Keratinocyte (primary cell): ENCODE measurements around the gene ARID3A. TPM values are rescaled to one million over a fixed set of nuclear protein-coding genes. Genes with fewer than 3 reads are reported as not detected.

Source experiments
- DNase-seq: peaks from one replicate; pipeline ENCODE4 v3.0.0-alpha.2; 2011; ENCODE audit warnings: low read depth, missing footprints, low spot score
- FAIRE-seq: peaks from 2 replicates; lab custom pipeline; 2011; peaks lifted over from hg19 to GRCh38; lab: Jason Lieb, UNC
- H2AFZ ChIP-seq: 2 replicates; pipeline ENCODE4 v1.6.0; 2012; ENCODE audit warnings: low read length, control low read depth, inconsistent platforms; ENCODE audit not compliant: control insufficient read depth
- H3K27ac ChIP-seq: 2 replicates; pipeline ENCODE4 v1.5.1; 2011; ENCODE audit warnings: low read length; ENCODE audit not compliant: control insufficient read depth, insufficient read depth
- H3K27me3 ChIP-seq: 3 replicates; pipeline ENCODE4 v1.6.0; 2011; ENCODE audit warnings: low read length; ENCODE audit not compliant: control insufficient read depth, insufficient read depth; ENCODE audit errors: extremely low read depth
- H3K36me3 ChIP-seq, 2 experiments: 2 replicates in 1 of 2; 3 replicates in 1 of 2; pipeline ENCODE4 v1.5.1; 2011; ENCODE audit warnings: low read length in 2 of 2, mild to moderate bottlenecking in 1 of 2; ENCODE audit not compliant: control insufficient read depth in 2 of 2, insufficient read depth in 2 of 2; ENCODE audit errors: extremely low read depth in 1 of 2
- H3K4me1 ChIP-seq: 3 replicates; pipeline ENCODE4 v1.5.1; 2011; ENCODE audit warnings: low read length; ENCODE audit not compliant: control insufficient read depth, insufficient read depth; ENCODE audit errors: extremely low read depth
- H3K4me2 ChIP-seq: 3 replicates; pipeline ENCODE4 v1.6.0; 2011; ENCODE audit warnings: low read depth, low read length; ENCODE audit not compliant: control insufficient read depth, insufficient read depth; ENCODE audit errors: extremely low read depth
- H3K4me3 ChIP-seq, 3 experiments: fragments of 200-600 bp in 1 of 3; sonication (generic) in 1 of 3; 2 replicates in 2 of 3; 3 replicates in 1 of 3; pipeline ENCODE4 v1.5.1; 2011 to 2016; ENCODE audit warnings: low read length in 3 of 3, mild to moderate bottlenecking in 3 of 3, control low read depth in 2 of 3, inconsistent platforms in 1 of 3, low read depth in 1 of 3, mixed read lengths in 1 of 3, mixed run types in 1 of 3, moderate library complexity in 1 of 3; ENCODE audit not compliant: control insufficient read depth in 2 of 3, insufficient read depth in 2 of 3; ENCODE audit errors: extremely low read depth in 1 of 3
- H3K79me2 ChIP-seq: 2 replicates; pipeline ENCODE4 v1.6.0; 2012; ENCODE audit warnings: low read length; ENCODE audit not compliant: control insufficient read depth, insufficient read depth
- H3K9ac ChIP-seq: 3 replicates; pipeline ENCODE4 v1.6.0; 2011; ENCODE audit warnings: low read length; ENCODE audit not compliant: control insufficient read depth, insufficient read depth; ENCODE audit errors: extremely low read depth
- H3K9me1 ChIP-seq: 3 replicates; pipeline ENCODE4 v1.6.0; 2011; ENCODE audit warnings: low read length; ENCODE audit not compliant: control insufficient read depth, insufficient read depth; ENCODE audit errors: extremely low read depth
- H3K9me3 ChIP-seq: 2 replicates; pipeline ENCODE4 v1.5.1; 2012; ENCODE audit warnings: low read depth, low read length; ENCODE audit not compliant: control insufficient read depth
- H4K20me1 ChIP-seq: 3 replicates; pipeline ENCODE4 v1.6.0; 2011; ENCODE audit warnings: low read length; ENCODE audit not compliant: control insufficient read depth, insufficient read depth; ENCODE audit errors: extremely low read depth
- CTCF ChIP-seq, 3 experiments: IDR thresholded peaks in 1 of 3; conservative IDR thresholded peaks in 1 of 3; optimal IDR thresholded peaks in 1 of 3; 2 replicates in 2 of 3; 3 replicates in 1 of 3; pipeline versions ENCODE3 to v1.5.1; 2011; ENCODE audit warnings: low read length in 3 of 3, mild to moderate bottlenecking in 3 of 3, moderate library complexity in 2 of 3, control low read depth in 1 of 3, inconsistent platforms in 1 of 3; ENCODE audit not compliant: insufficient read depth in 2 of 3; ENCODE audit errors: extremely low read depth in 1 of 3
- EZH2 ChIP-seq: IDR thresholded peaks from one replicate; pipeline ENCODE4 v1.6.1; 2012; ENCODE audit warnings: inconsistent platforms, mild to moderate bottlenecking, low read length, moderate library complexity
- dilution Hi-C: fragments of 300-500 bp; cut with MboI; formaldehyde crosslinking; loops from one replicate; pipeline ENCODE4 v1.7.0; 2020; ENCODE audit warnings: low sequenced_read_pairs; ENCODE audit not compliant: extremely low pct_ligation_motif_present
- polyA plus RNA-seq, 5 experiments: library from polyadenylated mRNA; depleted of rRNA in 3 of 5; stranded (reverse) in 3 of 5; stranded (forward) in 1 of 5; unstranded in 1 of 5; fragments of >200 nt; gene quantifications; 1 replicate in 1 of 5; 2 replicates in 3 of 5; 3 replicates in 1 of 5; pipeline versions ENCODE4 v1.2.1 to v1.2.3, GENCODE V29; 2011 to 2012; ENCODE audit warnings: missing spikeins in 2 of 5, low read depth in 1 of 5, low replicate concordance in 1 of 5

ARID3A gene
- polyA plus RNA-seq, 1 donor (not counting 4 experiments of a cell fraction or from before 2014, with no cell fraction given), result 2.6 TPM

DNA sequence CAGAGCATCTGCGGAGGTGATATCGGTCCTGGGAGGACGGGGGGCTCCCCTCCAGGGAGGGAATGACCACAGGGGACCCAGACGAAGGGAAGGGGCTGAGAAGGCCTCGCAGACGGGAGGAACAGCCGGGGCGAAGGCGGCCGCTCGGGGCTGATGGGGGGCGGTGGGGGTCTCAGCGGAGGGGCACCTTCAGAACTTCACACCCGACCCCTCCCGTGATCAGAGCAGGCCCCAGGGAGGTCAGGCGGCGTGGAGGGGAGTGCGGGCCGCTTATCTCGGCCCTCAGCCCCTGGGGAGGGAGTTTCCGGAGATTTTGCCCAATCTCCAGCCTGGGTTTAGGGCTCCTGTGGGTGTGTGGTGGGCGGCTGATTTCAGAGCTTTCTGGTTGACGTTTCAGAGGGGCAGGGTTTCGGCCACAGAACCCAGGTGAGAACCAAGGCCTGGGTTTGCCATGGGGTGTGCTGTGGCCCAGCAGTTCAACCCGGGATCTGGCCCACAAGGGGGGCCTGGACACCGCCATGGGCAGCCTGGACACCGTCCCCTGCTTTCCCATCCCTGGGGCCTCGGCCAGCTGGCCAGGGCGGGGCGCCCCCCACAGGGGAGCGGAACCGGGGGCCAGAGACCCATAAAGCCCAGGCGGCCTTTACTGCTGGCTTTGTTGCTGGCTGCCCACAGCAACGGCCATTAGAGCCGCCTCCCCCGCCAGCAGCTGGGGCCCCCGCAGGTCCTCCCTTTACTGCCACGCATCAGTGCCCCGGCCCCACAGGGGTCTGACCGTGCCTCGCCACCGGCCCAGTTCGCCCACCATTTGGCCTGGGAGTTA is 29.0 kb downstream of the ARID3A start:
- Histone ChIP-seq H3K27ac (no peak overlapping the region), H3K4me1 (peaks cover 12% of the 10 kb centered on the region), H3K79me2 (no peaks in the 10 kb centered on the region), H2AFZ (no peak overlapping the region), H3K4me2 (no peak overlapping the region), H3K9me3 (no peaks in the 10 kb centered on the region), H3K36me3 (no peaks in the 10 kb centered on the region), H3K9ac (no peak overlapping the region), H3K9me1 (no peaks in the 10 kb centered on the region), H3K4me3 (no peak overlapping the region), H4K20me1 (peaks cover 4% of the 10 kb centered on the region), H3K27me3 (no peaks in the 10 kb centered on the region)
- DNase-seq (no peak), FAIRE-seq (no peak)
- dilution Hi-C loops, result no loop called here
- no peak for TF ChIP-seq CTCF (optimal IDR thresholded peaks at IDR 0.05 in 1 of 3, IDR thresholded peaks at IDR 0.05 in 1 of 3, conservative IDR thresholded peaks at IDR 0.05 in 1 of 3; ENCODE audit: extremely low read depth in 1 of 3, insufficient read depth in 2 of 3, low read length in 3 of 3)
- TF ChIP-seq EZH2, result no peak

DNA sequence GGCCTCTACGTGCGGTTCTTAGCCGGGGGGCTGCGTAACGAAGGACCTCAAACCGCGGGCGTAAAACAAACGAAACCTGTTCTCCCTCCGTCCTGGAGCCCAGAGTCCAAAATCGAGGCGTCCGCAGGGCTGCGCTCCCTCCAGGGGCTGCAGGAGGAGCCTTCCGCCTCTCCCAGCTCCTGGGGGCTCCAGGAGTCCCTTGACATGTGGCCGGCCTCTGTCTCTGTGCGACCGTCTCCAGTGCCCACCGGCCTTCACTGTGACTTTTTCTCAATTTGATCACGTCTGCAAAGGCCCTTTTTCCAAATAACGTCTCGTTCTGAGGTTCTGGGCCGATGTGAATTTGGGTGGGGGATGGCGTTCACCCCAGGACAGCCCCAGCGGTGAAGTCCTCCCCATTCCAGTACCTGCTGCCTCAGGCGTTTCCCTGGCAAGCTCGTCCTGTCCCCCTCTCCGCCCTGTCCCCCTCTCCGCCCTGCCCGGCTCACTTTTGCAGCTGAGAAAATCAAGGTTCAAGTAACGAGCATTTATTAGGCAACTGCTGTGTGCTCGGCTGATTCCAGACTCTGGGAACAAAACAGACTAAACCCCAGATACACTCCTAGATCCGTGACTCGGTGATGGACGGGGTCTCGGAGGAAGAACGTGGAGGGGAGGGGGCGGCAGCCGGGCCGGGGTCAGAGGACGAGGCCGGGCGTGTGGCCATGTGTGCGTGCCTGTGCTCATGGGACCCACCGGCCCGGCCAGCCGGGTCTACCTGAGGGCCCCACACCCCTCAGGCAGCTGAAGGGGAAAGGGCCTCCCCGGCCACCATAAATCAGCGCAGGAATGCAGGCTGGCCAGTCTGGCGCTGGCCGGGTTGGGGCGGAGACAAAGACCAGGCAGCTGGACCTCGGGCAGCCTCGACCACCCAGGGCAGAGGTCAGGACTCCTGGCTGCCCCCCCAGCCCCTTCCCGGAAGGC is 30.2 kb downstream of the ARID3A start:
- DNase-seq (no peak), FAIRE-seq (no peak)
- Histone ChIP-seq H3K9me3 (no peaks in the 10 kb centered on the region), H3K36me3 (no peaks in the 10 kb centered on the region), H3K27ac (no peak overlapping the region), H3K4me3 (no peak overlapping the region), H2AFZ (no peak overlapping the region), H3K4me2 (no peak overlapping the region), H3K9ac (no peak overlapping the region), H3K79me2 (no peaks in the 10 kb centered on the region), H3K4me1 (peaks cover 12% of the 10 kb centered on the region), H3K27me3 (no peaks in the 10 kb centered on the region), H3K9me1 (no peaks in the 10 kb centered on the region), H4K20me1 (peaks cover 4% of the 10 kb centered on the region)
- dilution Hi-C loops, result no loop called here
- TF ChIP-seq EZH2 (no peak), CTCF (optimal IDR thresholded peaks at IDR 0.05 in 1 of 3, IDR thresholded peaks at IDR 0.05 in 1 of 3, conservative IDR thresholded peaks at IDR 0.05 in 1 of 3; ENCODE audit: extremely low read depth in 1 of 3, insufficient read depth in 2 of 3, low read length in 3 of 3) (no peak)
